Activated T-helper 17 cell treated with anti-CD3 and anti-CD28 coated beads, Interleukin-2, amount 50 U/mL, for 72 hours (primary cell): Measurements from ENCODE around the gene SPG7. TPM values are rescaled to one million over a fixed set of nuclear protein-coding genes. Genes with fewer than 3 reads are reported as not detected.
A peak's percentile ranks its signal among the peaks of the same experiment; 100 is the strongest.
"Not testable (repeated sequence)": the region's sequence is repeated elsewhere in the genome, so short reads cannot be mapped to it uniquely, and the experiment has no call there.

Experiments used
- ATAC-seq: fragments of 150-1000 bp; cut with Tn5 transposase; replicated peaks from 2 replicates; pipeline ENCODE4 v1.10.0; 2021; ENCODE audit warnings: mild to moderate bottlenecking, moderate library complexity
- H3K27ac Mint-ChIP-seq: one replicate; pipeline ENCODE4 v1.8.0; 2022; ENCODE audit warnings: mixed read lengths
- H3K27me3 Mint-ChIP-seq: one replicate; pipeline ENCODE4 v1.8.0; 2022; ENCODE audit warnings: mixed read lengths
- H3K36me3 Mint-ChIP-seq: one replicate; pipeline ENCODE4 v1.8.0; 2022; ENCODE audit warnings: low read depth, mild to moderate bottlenecking, mixed read lengths
- H3K4me1 Mint-ChIP-seq: one replicate; pipeline ENCODE4 v1.8.0; 2022; ENCODE audit warnings: mixed read lengths
- H3K4me3 Mint-ChIP-seq: one replicate; pipeline ENCODE4 v1.8.0; 2022; ENCODE audit warnings: mild to moderate bottlenecking, mixed read lengths
- H3K9me3 Mint-ChIP-seq: one replicate; pipeline ENCODE4 v1.8.0; 2022; ENCODE audit warnings: mixed read lengths
- total RNA-seq, 2 donors: library from RNA; stranded (reverse); gene quantifications; one replicate each; pipeline ENCODE4 v1.2.3, GENCODE V29; 2022

SPG7 gene
- total RNA-seq, 2 donors from 2014 or later, result 115 to 135 TPM

DNA sequence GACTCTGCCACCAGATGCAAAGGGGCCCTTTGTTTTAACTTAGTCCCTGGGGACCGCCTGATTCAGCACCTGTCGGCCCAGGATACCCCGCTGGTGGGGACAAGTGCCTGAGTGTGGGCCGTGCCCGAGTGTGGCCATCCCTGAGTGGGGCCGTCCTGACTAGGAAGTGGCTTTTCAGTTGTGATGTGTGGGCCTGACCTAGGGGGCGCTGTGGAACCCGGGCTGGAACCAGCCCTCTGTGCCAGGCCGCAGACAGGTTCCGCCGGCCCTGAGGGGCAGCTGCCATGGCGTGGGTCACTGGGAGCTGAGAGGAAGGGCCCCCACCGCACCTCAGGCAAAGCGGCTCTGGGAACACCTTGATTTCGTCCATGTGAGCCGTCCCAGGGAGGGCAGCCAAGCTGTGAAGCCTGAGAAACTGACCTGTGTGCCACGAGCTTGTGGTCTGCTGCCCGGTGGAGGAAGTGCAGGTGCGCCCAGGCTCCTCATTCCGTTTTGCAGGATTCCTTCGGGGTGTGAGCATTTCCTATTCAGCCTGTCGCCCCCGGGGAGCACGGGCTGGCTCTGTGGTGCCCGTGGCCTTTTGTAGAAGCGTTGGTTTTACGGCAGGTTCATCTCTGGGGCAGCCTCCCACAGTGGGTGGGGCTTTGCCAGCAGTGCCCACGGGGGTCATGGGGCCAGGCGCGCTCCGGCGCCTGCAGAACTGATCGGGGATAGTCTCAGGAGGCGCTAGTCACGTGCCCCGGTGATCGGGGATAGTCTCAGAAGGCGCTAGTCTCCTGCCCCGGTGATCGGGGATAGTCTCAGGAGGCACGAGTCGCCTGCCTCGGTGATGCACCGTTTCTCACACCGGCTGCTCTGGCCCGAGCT, 57.5 kb downstream of the SPG7 start:
- peaks cover 12% of the 10 kb centered on the region for H3K4me1 Mint-ChIP-seq
- peaks cover 67% of the 10 kb centered on the region for H3K36me3 Mint-ChIP-seq
- H3K27me3 Mint-ChIP-seq, result no peaks in the 10 kb centered on the region
- H3K4me3 Mint-ChIP-seq, result peak overlapping the region; percentile 91
- no peaks in the 10 kb centered on the region for H3K9me3 Mint-ChIP-seq
- peak; percentile 34 for ATAC-seq
- peak overlapping the region; percentile 81 for H3K27ac Mint-ChIP-seq

DNA sequence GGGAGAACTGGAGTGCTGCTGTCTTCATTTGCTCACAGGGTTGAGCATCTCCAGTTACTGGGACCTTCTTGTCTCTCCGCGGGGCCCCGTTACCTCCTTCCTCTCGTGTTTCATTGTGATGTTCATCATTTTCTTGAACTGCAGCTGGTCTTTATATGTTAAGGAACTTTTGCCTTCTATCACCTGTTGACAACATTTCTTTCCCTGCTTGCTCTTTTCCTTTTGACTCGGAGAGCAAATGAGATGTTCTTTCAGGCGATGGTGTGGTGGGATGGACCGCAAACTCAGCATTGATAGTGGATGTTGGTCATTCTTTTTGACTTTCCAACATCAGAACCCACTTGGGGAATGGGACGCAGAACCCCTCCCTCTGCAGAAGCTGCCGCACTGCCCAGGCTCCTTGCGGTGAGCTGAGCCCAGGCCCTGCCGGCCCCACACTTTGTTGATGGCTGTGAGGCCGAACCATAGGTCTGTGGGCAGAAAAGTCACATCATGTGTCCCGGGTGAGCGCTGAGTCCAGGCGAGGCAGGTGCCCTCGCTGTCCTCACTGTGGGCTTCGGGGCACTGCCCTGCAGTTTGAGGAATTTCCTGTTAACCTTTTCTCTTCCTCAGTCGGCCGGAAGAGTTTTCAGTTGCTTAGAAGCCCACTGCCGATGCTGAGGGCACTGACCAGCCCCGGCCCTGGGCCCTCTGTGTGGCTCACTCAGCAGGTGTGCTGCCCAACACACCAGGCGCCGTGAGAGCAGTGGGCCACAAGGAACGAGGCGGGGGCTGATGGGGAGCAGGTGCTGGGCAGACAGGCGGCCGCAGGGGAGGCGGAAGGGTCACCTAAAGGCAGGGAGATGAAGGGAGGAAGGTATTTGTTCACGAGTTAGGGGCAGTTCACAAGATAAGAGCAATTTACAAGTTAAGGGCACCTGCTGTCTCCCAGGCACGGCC, 59.7 kb downstream of the SPG7 start:
- peaks cover 11% of the 10 kb centered on the region for H3K4me1 Mint-ChIP-seq
- no peak overlapping the region for H3K4me3 Mint-ChIP-seq
- no peak overlapping the region for H3K27ac Mint-ChIP-seq
- H3K27me3 Mint-ChIP-seq, result no peaks in the 10 kb centered on the region
- H3K9me3 Mint-ChIP-seq, result no peaks in the 10 kb centered on the region
- H3K36me3 Mint-ChIP-seq, result peaks cover 47% of the 10 kb centered on the region
- no peak for ATAC-seq

DNA sequence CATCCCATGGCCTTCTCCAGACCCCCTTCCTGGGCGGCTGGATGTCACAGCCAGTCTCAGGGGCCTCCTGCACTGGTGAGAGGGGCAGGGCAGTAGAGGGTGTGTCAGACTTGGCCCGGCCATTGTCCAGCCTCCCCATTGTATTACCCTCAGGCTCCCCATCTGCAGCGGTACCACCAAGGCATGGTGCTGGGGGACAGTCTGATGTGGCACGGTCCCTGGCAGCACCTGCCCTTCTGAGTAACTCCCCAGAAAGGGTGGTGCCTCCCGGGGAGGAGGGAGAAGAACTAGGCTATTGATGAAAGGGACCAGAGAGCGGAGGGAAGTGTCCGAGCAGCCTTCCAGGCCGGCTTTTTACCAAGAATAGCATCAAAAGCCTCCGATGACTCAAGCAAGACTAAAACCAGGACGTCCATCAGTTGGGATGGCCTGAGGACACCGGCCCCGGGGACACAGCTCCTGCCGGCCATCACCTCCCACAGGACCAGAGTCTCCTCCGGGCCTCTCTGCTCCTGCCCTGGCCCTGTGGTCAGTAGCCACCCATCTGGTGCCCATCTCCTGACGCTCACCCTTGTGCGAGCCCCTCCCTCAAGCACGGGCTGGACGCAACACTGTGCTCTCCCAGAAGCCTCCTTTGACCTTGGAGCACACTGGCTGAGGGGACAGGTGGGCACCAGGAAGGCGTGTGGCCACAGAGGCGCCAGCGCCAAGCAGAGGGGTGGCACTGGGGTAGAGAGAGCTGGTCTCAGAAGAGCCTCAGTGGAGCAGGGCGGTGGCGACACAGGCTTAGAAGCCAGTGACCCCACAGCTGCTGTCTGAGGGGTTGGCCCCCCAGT, 61.5 kb downstream of the SPG7 start:
- ATAC-seq, result no peak
- H3K36me3 Mint-ChIP-seq, result peaks cover 29% of the 10 kb centered on the region
- H3K27ac Mint-ChIP-seq, result no peak overlapping the region
- no peaks in the 10 kb centered on the region for H3K9me3 Mint-ChIP-seq
- H3K4me3 Mint-ChIP-seq, result no peak overlapping the region
- no peaks in the 10 kb centered on the region for H3K27me3 Mint-ChIP-seq
- H3K4me1 Mint-ChIP-seq, result peaks cover 9% of the 10 kb centered on the region

DNA sequence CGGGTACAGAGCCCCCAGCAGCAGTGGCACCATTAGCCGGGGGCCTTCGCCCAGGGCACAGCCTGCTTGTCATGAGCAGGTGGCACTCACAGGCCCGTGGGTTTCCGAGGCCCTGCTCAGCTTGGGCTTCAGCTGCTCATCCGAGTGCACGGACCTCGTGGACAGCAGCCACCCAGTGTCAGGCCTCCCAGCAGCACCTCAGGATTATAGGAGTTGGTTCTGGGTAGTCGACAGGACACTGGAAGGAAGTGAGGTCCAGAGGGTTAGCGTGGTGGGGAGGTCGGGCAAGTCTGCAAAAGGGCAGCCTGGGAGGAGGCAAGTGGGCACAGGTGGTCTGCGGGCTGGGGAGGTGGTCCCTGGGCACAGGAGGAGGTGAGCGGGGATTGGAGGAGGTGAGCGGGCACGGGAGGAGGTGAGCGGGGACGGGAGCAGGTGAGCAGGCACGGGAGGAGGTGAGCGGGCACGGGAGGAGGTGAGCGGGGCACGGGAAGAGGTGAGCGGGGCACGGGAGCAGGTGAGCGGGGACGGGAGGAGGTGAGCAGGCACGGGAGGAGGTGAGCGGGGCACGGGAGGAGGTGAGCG, 62.2 kb downstream of the SPG7 start:
- no peaks in the 10 kb centered on the region for H3K27me3 Mint-ChIP-seq
- no peak overlapping the region for H3K27ac Mint-ChIP-seq
- no peaks in the 10 kb centered on the region for H3K9me3 Mint-ChIP-seq
- peaks cover 6% of the 10 kb centered on the region for H3K4me1 Mint-ChIP-seq
- H3K36me3 Mint-ChIP-seq, result peaks cover 22% of the 10 kb centered on the region
- H3K4me3 Mint-ChIP-seq, result no peak overlapping the region
- ATAC-seq, result no peak

DNA sequence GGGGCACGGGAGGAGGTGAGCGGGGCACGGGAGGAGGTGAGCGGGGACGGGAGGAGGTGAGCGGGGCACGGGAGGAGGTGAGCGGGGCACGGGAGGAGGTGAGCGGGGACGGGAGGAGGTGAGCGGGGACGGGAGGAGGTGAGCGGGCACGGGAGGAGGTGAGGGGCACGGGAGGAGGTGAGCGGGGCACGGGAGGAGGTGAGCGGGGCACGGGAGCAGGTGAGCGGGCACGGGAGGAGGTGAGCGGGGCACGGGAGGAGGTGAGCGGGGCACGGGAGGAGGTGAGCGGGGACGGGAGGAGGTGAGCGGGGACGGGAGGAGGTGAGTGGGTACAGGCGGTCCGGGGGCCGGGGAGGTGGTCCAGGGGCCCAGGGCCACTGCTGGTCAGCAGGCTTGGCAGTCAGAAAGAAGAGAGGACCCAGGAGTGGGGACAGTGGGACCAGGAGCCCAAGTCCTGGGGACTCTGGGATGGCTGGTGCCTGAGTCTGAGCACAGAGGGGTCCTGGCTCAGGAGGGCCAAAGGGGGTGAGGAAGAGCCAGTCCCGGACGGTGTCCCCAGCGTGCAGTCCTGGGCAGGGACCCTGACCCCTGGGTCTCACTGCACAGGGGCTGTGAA, 62.9 kb downstream of the SPG7 start:
- ATAC-seq, H3K9me3 Mint-ChIP-seq, H3K4me3 Mint-ChIP-seq, H3K27me3 Mint-ChIP-seq, H3K27ac Mint-ChIP-seq, H3K4me1 Mint-ChIP-seq: not testable (repeated sequence)
- peaks cover 15% of the 10 kb centered on the region for H3K36me3 Mint-ChIP-seq

DNA sequence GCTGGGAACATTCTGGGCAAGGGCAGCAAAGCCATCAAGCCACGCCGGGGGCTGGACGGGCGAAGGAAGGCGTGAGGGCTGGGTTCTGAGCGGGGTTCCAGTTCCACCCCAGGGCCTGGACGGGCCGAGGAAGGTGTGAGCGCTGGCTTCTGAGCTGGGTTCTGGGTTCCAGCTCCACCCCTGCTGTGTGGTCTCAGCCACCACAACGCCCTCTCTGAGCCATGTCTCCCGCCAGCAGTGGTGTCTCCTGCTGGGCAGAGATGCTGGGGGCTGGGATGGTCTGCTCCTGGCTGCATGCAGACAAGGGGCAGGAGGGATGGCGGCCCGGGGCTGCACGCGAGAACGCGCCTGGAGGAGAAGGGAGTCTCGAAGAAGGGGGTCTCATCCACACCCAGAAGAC, 63.4 kb downstream of the SPG7 start:
- Mint-ChIP-seq H3K9me3 (no peaks in the 10 kb centered on the region), H3K36me3 (peaks cover 10% of the 10 kb centered on the region), H3K27me3 (no peaks in the 10 kb centered on the region), H3K4me3 (no peak overlapping the region), H3K27ac (peak overlapping the region; percentile 33), H3K4me1 (peaks cover 6% of the 10 kb centered on the region)
- no peak for ATAC-seq

DNA sequence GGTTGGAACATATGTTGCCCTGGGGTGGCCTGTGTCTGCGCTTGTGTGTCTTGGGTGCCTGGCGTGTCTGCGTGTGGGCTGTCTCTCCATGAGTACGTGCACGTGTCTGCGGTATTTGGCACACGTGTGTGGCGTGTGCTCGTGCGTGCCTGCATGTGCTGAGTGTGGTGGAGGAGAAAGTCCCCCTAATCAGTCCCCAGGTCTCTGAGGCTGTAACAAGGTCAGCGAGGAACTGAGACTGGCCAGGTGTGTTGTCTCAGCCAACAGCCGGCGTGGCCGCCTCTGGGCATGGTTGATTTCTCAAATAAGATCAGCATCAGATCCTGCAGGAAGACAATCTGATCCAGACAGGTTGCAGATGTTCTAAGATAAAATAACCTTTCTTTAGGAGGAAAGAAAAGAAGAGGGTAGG, 63.9 kb downstream of the SPG7 start:
- Mint-ChIP-seq H3K27me3 (no peaks in the 10 kb centered on the region), H3K27ac (peak overlapping the region; percentile 33), H3K36me3 (peaks cover 7% of the 10 kb centered on the region), H3K4me3 (no peak overlapping the region), H3K4me1 (peaks cover 6% of the 10 kb centered on the region), H3K9me3 (no peaks in the 10 kb centered on the region)
- no peak for ATAC-seq

DNA sequence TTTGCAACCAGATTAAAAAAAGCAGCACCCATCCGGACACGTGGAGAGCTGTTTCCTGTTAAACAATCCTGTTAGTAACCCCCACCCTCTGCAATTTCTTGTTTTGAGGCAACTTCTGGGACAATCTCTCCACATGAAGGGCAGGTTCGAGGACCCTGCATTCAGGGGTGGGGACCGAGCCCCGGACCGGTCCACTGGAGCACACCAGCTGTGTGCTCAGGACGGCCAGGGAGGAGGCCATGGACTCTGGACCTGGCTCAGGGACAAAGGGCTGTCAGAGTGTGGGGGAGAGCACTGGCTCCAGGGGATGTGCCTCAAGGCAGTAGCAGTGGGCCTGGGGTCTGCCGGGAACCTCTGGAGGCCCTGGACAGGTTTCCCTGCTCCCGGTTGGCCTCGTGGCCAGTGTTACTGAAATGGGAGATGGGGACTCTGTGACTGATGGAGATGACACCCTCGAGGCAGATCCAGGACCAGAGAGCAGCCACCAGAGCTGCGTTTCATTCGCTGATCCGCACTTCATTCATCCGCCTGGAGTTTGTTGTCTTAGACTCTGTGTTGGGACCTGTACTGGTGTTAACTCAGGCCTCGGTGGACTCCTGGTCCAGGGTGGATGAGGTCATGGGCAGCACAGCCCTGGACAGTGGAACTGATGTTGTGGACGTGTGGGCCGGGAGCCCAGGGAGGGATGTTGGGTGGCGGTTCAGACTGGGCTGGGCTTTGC, 64.4 kb downstream of the SPG7 start:
- Mint-ChIP-seq H3K27me3 (no peaks in the 10 kb centered on the region), H3K4me1 (peaks cover 6% of the 10 kb centered on the region), H3K27ac (no peak overlapping the region), H3K9me3 (no peaks in the 10 kb centered on the region), H3K4me3 (no peak overlapping the region), H3K36me3 (peaks cover 4% of the 10 kb centered on the region)
- ATAC-seq, result no peak

DNA sequence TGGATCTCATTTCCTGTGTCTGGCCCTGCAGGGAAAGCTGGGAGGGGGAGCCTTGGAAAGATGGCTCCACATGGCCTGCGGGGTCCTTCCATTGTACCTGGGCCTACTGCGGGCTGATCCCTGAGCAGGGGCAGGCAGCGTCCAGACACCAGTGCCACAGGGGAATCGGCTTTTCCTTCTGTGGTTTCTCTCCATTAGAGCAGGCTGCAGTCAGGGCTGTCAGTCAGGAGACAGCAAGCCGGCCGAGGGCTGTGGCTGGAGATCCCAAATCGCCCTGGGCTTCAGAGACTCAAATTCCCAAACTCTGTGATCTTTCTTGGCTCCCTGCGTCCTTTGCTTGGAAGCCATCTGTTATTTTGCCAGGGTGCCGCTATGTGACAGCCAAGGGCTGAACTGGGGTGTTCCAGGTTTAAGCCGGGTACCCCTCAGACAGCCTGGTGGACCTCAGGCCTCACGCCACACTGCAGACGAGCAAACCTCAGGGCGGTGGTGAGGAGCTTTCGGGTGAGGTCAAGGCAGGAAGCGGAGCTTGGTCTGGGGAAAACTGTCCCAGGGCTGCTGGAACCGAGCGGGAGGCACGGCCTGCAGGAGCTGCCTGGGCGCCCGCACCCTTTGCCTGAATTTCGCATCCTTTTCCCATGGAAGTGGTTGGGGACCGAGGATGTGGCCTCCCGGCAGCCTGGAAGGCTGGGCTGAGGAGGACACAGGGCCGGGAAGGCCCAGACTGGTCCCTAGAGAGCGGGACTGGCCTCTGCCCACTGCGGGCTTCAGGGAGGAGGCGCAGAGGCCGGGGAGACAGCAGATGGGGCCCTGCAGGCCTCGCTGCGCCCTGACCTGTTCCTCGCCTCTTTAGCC, 65.8 kb downstream of the SPG7 start:
- peak overlapping the region; percentile 34 for H3K4me3 Mint-ChIP-seq
- no peak overlapping the region for H3K27ac Mint-ChIP-seq
- no peak for ATAC-seq
- no peaks in the 10 kb centered on the region for H3K9me3 Mint-ChIP-seq
- no peaks in the 10 kb centered on the region for H3K27me3 Mint-ChIP-seq
- H3K36me3 Mint-ChIP-seq, result no peaks in the 10 kb centered on the region
- peaks cover 6% of the 10 kb centered on the region for H3K4me1 Mint-ChIP-seq

DNA sequence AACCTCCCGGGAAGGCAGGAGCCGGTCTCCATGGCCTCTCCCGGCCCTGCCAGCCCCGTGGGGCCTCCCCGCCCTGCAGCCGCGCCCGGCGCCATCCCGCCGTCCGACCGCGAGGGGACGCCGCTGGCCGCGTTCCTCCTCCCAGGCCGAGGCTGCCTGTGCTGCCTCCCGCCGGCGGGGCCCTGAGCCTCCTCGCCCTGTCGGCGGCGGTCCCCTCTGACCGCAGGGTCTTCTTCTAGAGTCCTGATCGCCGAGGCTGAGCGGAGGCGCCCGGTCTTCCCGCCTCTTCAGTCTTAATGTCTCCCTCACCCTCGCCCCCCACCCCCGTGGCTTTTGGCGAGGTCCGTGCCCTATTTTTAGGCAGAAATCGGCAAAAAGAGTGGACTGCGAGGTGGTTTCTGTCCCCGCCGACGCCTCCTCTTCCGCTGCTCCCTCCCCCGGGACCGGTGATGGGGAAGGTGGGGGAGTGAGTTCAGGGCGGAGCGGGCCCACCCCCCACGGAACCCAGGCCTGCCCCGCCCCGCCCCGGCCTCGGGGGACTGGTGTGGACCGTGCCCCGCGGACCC, 66.6 kb downstream of the SPG7 start:
- peak; percentile 85 for ATAC-seq
- Mint-ChIP-seq H3K36me3 (no peaks in the 10 kb centered on the region), H3K27ac (no peak overlapping the region), H3K4me3 (peak overlapping the region; percentile 37), H3K9me3 (no peaks in the 10 kb centered on the region), H3K27me3 (no peaks in the 10 kb centered on the region), H3K4me1 (peaks cover 6% of the 10 kb centered on the region)

DNA sequence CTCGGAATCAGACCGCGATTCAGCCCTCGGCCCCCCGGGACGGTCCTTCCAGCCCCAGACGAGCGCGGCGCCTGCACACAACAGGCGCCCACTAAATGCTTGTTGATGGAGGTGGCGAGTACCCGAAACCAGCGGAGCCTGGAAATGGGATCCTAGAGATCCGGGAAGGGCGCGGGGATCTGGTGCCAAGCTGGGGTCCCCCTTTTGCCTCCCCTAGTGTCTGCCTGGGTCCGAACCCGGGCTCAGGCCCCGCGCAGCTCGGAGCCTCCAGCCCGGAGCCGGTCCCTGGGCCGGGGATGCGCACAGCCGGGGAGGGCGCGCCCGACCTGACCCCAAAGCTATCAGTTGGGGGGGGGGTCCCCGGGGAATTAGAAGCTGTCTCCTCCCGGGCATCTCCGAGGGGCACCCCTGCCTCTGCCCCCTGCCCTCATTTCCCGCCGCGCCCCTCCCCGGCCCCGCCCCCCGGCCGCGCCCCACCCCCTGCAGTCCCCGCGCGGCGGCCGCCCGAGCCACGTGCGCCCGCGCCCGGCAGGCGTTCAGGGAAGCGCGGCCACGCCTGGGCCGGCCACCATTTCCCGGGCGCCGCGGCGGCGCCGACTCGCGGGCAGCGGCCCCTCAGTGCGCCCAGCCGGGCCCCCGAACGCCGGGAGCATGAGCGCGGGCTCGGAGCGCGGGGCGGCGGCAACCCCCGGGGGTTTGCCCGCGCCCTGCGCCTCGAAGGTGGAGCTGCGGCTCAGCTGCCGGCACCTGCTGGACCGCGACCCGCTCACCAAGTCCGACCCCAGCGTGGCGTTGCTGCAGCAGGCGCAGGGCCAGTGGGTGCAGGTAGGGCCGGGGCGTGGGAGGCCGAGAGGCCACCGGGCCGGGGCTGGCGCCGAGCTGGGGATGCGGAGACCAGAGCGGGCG, 67.3 kb downstream of the SPG7 start, which contains the start of gene CPNE7:
CPNE7 (plus strand) TSS at position 512 of the 906 bp plus-strand sequence; CDS start at position 652, 140 bp downstream.
- H3K27me3 Mint-ChIP-seq, result no peaks in the 10 kb centered on the region
- peaks cover 6% of the 10 kb centered on the region for H3K4me1 Mint-ChIP-seq
- H3K27ac Mint-ChIP-seq, result no peak within 1 kb of the TSS
- peak; percentile 43 for ATAC-seq
- H3K36me3 Mint-ChIP-seq, result no peaks in the 10 kb centered on the region
- peak within 1 kb of the TSS; percentile 37 for H3K4me3 Mint-ChIP-seq
- no peaks in the 10 kb centered on the region for H3K9me3 Mint-ChIP-seq
